ENCODE results near the gene ABHD8.
"Not testable (repeated sequence)": the region's sequence is repeated elsewhere in the genome, so short reads cannot be mapped to it uniquely, and the experiment has no call there.

ABHD8 gene

GRCh38 chr19:17294051-17294891, 9.0 kb downstream of the ABHD8 start:
- no peak for DNase-seq

GRCh38 chr19:17293605-17294004, 9.6 kb downstream of the ABHD8 start:
- no peak for DNase-seq

- peak; percentile 77 for DNase-seq
These were observed 10.7 kb downstream of the ABHD8 start for GRCh38 chr19:17292301-17293074.

GRCh38 chr19:17289489-17289888, 13.7 kb downstream of the ABHD8 start:
- no peak for DNase-seq

- DNase-seq, result no peak
These were observed 16.5 kb downstream of the ABHD8 start for GRCh38 chr19:17286752-17287151.

GRCh38 chr19:17286263-17286662, 17.0 kb downstream of the ABHD8 start:
- no peak for DNase-seq

- no peak for DNase-seq
These were observed 17.6 kb downstream of the ABHD8 start for GRCh38 chr19:17285415-17286135.

GRCh38 chr19:17283504-17283996, 19.7 kb downstream of the ABHD8 start:
- no peak for DNase-seq

- DNase-seq, result peak; percentile 74
These were observed 20.6 kb downstream of the ABHD8 start for GRCh38 chr19:17282488-17283125.

- DNase-seq, result no peak
These were observed 21.6 kb downstream of the ABHD8 start, which contains the start of gene ANKLE1 for GRCh38 chr19:17281391-17282304. Gene ANKLE1, plus strand, starts transcription at chr19:17281901. Its CDS starts 20 bp downstream, at chr19:17281921.

- DNase-seq, result no peak
These were observed 23.8 kb downstream of the ABHD8 start for GRCh38 chr19:17279436-17279835.

GRCh38 chr19:17275441-17276175, 27.6 kb downstream of the ABHD8 start:
- DNase-seq, result no peak

- not testable (repeated sequence) for DNase-seq
These were observed 28.3 kb downstream of the ABHD8 start for GRCh38 chr19:17274892-17275291.

- no peak for DNase-seq
These were observed 34.5 kb downstream of the ABHD8 start for GRCh38 chr19:17268754-17269153.

- DNase-seq, result peak; percentile 94
These were observed 36.0 kb downstream of the ABHD8 start, which contains the start of gene BABAM1 for GRCh38 chr19:17266975-17267788. Gene BABAM1, plus strand, starts transcription at chr19:17267443. Its CDS starts 1,364 bp downstream, at chr19:17268807.

GRCh38 chr19:17266589-17266974, 36.6 kb downstream of the ABHD8 start:
- DNase-seq, result no peak

GRCh38 chr19:17266026-17266425, 37.2 kb downstream of the ABHD8 start:
- no peak for DNase-seq

- DNase-seq, result no peak
These were observed 38.6 kb downstream of the ABHD8 start, which contains the start of gene USHBP1 for GRCh38 chr19:17264641-17264979. Gene USHBP1, minus strand, starts transcription at chr19:17264745. Its CDS starts 446 bp downstream, at chr19:17264299.
